Fibroblast of lung (primary cell): ENCODE data around the gene NAA80. TPM values are rescaled to one million over a fixed set of nuclear protein-coding genes. Genes with fewer than 3 reads are reported as not detected.
"Not testable (repeated sequence)": the region's sequence is repeated elsewhere in the genome, so short reads cannot be mapped to it uniquely, and the experiment has no call there.

Source experiments
- DNase-seq, 2 donors: peaks; one replicate each; pipeline versions ENCODE4 v3.0.0 to v3.0.0-alpha.2; 2010; ENCODE audit warnings: low read depth in 2 of 2
- H2AFZ ChIP-seq: 2 replicates; pipeline ENCODE4 v1.5.1; 2012; ENCODE audit warnings: low read length, control low read depth, inconsistent platforms
- H3K27ac ChIP-seq: 2 replicates; pipeline ENCODE4 v1.5.1; 2011; ENCODE audit warnings: low read length, control low read depth; ENCODE audit not compliant: insufficient read depth
- H3K27me3 ChIP-seq: 2 replicates; pipeline ENCODE4 v1.5.1; 2011; ENCODE audit warnings: mild to moderate bottlenecking, low read length; ENCODE audit not compliant: control insufficient read depth, insufficient read depth
- H3K36me3 ChIP-seq: 2 replicates; pipeline ENCODE4 v1.5.1; 2011; ENCODE audit warnings: low read length; ENCODE audit not compliant: control insufficient read depth, insufficient read depth
- H3K4me1 ChIP-seq: 2 replicates; pipeline ENCODE4 v1.5.1; 2011; ENCODE audit warnings: low read length; ENCODE audit not compliant: control insufficient read depth, insufficient read depth; ENCODE audit errors: extremely low read depth
- H3K4me2 ChIP-seq: 2 replicates; pipeline ENCODE4 v1.5.1; 2011; ENCODE audit warnings: low read length, control low read depth; ENCODE audit not compliant: insufficient read depth; ENCODE audit errors: extremely low read depth
- H3K4me3 ChIP-seq, 4 experiments: fragments of 200-600 bp in 1 of 4; sonication (generic) in 1 of 4; replicated peaks in 1 of 4; 2 replicates each; pipeline ENCODE4 v1.5.1; 2011 to 2016; ENCODE audit warnings: low read length in 4 of 4, low read depth in 3 of 4, mild to moderate bottlenecking in 3 of 4, control low read depth in 2 of 4, inconsistent platforms in 1 of 4, mixed read lengths in 1 of 4; ENCODE audit not compliant: insufficient read depth in 1 of 4; ENCODE audit errors: control extremely low read depth in 1 of 4
- H3K79me2 ChIP-seq: 2 replicates; pipeline ENCODE4 v1.5.1; 2012; ENCODE audit warnings: mild to moderate bottlenecking, low read length, inconsistent platforms; ENCODE audit not compliant: control insufficient read depth, insufficient read depth
- H3K9ac ChIP-seq: 2 replicates; pipeline ENCODE4 v1.5.1; 2011; ENCODE audit warnings: mild to moderate bottlenecking, low read length, control low read depth; ENCODE audit not compliant: insufficient read depth
- H3K9me3 ChIP-seq: 2 replicates; pipeline ENCODE4 v1.5.1; 2012; ENCODE audit warnings: low read depth, low read length; ENCODE audit not compliant: control insufficient read depth, insufficient read depth
- H4K20me1 ChIP-seq: 2 replicates; pipeline ENCODE4 v1.5.1; 2011; ENCODE audit warnings: low read length; ENCODE audit not compliant: control insufficient read depth, insufficient read depth; ENCODE audit errors: extremely low read depth
- EZH2 ChIP-seq: IDR thresholded peaks from 2 replicates; pipeline ENCODE4 v1.5.1; 2012; ENCODE audit warnings: low read length, control low read depth, mild to moderate bottlenecking; ENCODE audit errors: missing control alignments
- polyA plus RNA-seq, 2 donors: library from polyadenylated mRNA; depleted of rRNA in 1 of 2; stranded (reverse) in 1 of 2; unstranded in 1 of 2; fragments of >200 nt; gene quantifications; 2 replicates each; pipeline ENCODE4 v1.2.1, GENCODE V29; 2011 to 2012; ENCODE audit warnings: missing spikeins in 1 of 2
- total RNA-seq: library from RNA; depleted of rRNA; stranded (reverse); fragments of >200 nt; gene quantifications from 2 replicates; pipeline ENCODE4 v1.2.1, GENCODE V29; 2014
- TF ChIP-seq, protein P1 (sequence below), 2 donors: IDR thresholded peaks in 1 of 2; conservative IDR thresholded peaks in 1 of 2; 1 replicate in 1 of 2; 2 replicates in 1 of 2; pipeline ENCODE4 v1.5.1; 2011 to 2012; ENCODE audit warnings: low read length in 2 of 2, control low read depth in 1 of 2, inconsistent platforms in 1 of 2, low read depth in 1 of 2, mild to moderate bottlenecking in 1 of 2

NAA80 gene
- total and polyA plus RNA-seq, 2 donors (not counting 1 experiment from before 2014, with no cell fraction given): 3.1 to 3.8 TPM

DNA sequence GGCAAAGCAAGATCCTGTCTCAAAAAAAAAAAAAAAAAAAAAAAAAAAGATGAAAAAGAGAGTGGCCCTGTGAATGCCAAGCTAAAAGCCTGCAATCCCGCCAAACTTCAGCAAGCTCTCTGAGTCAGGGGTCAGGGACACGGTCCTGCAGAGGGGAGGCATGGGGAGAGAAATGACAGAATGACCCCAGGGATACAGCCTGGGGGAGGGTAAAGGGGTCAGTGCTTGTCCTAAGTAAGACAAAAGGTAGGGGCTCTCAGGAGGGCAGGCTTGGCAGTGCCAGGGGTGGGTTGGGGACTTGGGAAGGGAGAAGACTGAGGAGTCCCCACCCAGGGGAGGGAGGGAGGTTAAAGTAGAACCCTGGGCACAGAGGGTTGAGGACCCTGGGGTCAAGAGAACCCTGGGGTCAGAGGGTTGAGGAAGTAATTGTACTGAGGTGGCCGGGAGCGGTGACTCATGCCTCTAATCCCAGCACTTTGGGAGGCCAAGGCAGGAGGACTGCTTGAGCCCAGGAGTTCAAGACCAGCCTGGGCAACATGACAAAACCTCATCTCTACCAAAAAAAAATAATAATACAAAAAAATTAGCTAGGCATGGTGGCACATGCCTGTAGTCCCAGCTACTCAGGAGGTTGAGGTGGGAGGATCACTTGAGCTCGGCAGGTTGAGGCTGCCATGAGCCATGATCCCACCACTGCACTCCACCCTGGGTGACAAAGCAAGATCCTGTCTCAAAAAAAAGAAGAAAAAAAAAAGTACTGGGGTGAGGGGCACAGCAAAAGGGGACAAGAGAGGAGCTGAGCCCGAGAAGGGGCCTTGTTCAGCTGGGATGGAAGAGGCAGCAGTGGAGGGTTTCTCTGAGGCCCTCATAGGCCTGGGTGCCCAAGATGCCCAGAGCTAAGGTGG lies 35.5 kb downstream of the NAA80 start:
- Histone ChIP-seq H3K9ac (no peak overlapping the region), H3K36me3 (peaks cover 2% of the 10 kb centered on the region), H3K4me3 (no peak overlapping the region), H3K27ac (peak overlapping the region; percentile 23), H2AFZ (no peak overlapping the region), H3K27me3 (no peaks in the 10 kb centered on the region), H3K4me2 (peak overlapping the region; percentile 7), H4K20me1 (no peaks in the 10 kb centered on the region), H3K4me1 (peaks cover 47% of the 10 kb centered on the region), H3K79me2 (no peaks in the 10 kb centered on the region), H3K9me3 (no peaks in the 10 kb centered on the region)
- TF ChIP-seq, protein P1, sequence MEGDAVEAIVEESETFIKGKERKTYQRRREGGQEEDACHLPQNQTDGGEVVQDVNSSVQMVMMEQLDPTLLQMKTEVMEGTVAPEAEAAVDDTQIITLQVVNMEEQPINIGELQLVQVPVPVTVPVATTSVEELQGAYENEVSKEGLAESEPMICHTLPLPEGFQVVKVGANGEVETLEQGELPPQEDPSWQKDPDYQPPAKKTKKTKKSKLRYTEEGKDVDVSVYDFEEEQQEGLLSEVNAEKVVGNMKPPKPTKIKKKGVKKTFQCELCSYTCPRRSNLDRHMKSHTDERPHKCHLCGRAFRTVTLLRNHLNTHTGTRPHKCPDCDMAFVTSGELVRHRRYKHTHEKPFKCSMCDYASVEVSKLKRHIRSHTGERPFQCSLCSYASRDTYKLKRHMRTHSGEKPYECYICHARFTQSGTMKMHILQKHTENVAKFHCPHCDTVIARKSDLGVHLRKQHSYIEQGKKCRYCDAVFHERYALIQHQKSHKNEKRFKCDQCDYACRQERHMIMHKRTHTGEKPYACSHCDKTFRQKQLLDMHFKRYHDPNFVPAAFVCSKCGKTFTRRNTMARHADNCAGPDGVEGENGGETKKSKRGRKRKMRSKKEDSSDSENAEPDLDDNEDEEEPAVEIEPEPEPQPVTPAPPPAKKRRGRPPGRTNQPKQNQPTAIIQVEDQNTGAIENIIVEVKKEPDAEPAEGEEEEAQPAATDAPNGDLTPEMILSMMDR (conservative IDR thresholded peaks at IDR 0.05 in 1 of 2, IDR thresholded peaks at IDR 0.05 in 1 of 2; ENCODE audit: low read depth in 1 of 2, low read length in 2 of 2): no peak
- no peak for TF ChIP-seq EZH2
- DNase-seq: peak in 1 of 2 donors; percentile 40

DNA sequence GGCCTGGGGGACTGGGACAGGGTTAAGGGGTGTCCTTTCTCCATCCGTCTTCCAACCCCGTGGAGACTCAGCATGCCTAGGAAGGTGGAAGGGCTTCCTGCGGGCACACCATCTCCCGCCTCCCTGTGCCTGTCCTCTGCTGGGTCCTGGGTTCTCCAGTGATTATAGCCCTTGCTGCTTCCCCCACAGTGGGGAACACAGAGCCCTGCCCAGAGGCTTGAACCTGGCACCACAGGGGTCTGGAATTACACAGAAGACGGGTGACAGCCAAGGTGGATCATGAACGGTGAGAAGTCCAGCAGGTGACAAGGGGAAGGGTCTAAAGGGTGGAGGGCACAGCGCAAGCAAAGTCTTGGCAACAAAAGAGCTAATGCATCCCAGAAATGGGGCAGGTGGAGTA lies 36.4 kb downstream of the NAA80 start:
- no peaks in the 10 kb centered on the region for H3K79me2 ChIP-seq
- no peaks in the 10 kb centered on the region for H3K27me3 ChIP-seq
- no peaks in the 10 kb centered on the region for H4K20me1 ChIP-seq
- no peak overlapping the region for H3K9ac ChIP-seq
- no peak for DNase-seq
- H3K27ac ChIP-seq: no peak overlapping the region
- no peak overlapping the region for H3K4me2 ChIP-seq
- no peak overlapping the region for H3K4me3 ChIP-seq
- H3K9me3 ChIP-seq: no peaks in the 10 kb centered on the region
- H2AFZ ChIP-seq: no peak overlapping the region
- peaks cover 38% of the 10 kb centered on the region for H3K4me1 ChIP-seq
- H3K36me3 ChIP-seq: peaks cover 5% of the 10 kb centered on the region
- no peak for TF ChIP-seq EZH2
- TF ChIP-seq, protein P1 (conservative IDR thresholded peaks at IDR 0.05 in 1 of 2, IDR thresholded peaks at IDR 0.05 in 1 of 2; ENCODE audit: low read depth in 1 of 2, low read length in 2 of 2): no peak

DNA sequence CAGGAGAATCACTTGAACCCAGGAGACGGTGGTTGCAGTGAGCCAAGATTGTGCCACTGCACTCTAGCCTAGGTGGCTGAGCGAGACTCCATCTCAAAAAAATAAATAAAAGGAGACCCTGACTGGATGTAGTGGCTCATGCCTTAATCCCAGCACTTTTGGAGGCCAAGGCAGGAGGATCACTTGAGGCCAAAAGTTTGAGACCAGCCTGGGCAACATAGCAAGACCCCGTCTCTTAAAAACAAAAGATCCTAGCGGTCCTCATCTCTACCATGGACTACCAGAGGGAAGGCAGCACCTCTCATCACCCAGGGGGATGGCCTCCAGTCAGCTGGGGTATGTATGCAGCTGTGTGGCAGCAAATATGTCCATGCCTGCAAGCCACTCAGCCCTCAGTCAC lies 37.0 kb downstream of the NAA80 start:
- H3K9me3 ChIP-seq, DNase-seq, H2AFZ ChIP-seq, H3K36me3 ChIP-seq, H3K9ac ChIP-seq, H3K79me2 ChIP-seq, H3K27me3 ChIP-seq, H4K20me1 ChIP-seq, H3K27ac ChIP-seq, H3K4me2 ChIP-seq, H3K4me3 ChIP-seq: not testable (repeated sequence)
- peaks cover 35% of the 10 kb centered on the region for H3K4me1 ChIP-seq
